Panc1 (cell line): ENCODE data around the gene KCNIP3.

Experiments used
- CTCF ChIP-seq: fragments of 450-650 bp; IDR thresholded peaks from 2 replicates; pipeline ENCODE4 v1.5.1; 2017; ENCODE audit warnings: mild to moderate bottlenecking
- POLR2AphosphoS5 ChIP-seq: IDR thresholded peaks from 2 replicates; pipeline ENCODE4 v1.6.1; 2012; ENCODE audit warnings: mild to moderate bottlenecking, low read depth, low read length, moderate library complexity
- REST ChIP-seq, 2 experiments: IDR thresholded peaks; 2 replicates each; pipeline ENCODE4 v1.6.1; 2011 to 2012; ENCODE audit warnings: low read depth in 2 of 2, control low read depth in 1 of 2, low read length in 1 of 2, mild to moderate bottlenecking in 1 of 2, moderate library complexity in 1 of 2; ENCODE audit not compliant: insufficient read depth in 1 of 2
- SIN3A ChIP-seq: IDR thresholded peaks from 2 replicates; pipeline ENCODE4 v1.6.1; 2012; ENCODE audit warnings: low read depth, mild to moderate bottlenecking, low read length, moderate library complexity, borderline replicate concordance; ENCODE audit not compliant: insufficient read depth
- TCF7L2 ChIP-seq: IDR thresholded peaks from 2 replicates; pipeline ENCODE4 v1.6.1; 2011; ENCODE audit warnings: mild to moderate bottlenecking, low read depth, low read length, inconsistent platforms

GRCh38 chr2:95348609-95349567 lies 51.7 kb downstream of the KCNIP3 start:
- TF ChIP-seq CTCF = no peak
- TF ChIP-seq REST (IDR thresholded peaks at IDR 0.05; ENCODE audit: insufficient read depth in 1 of 2, low read depth in 2 of 2, low read length in 1 of 2) = no peak
- TF ChIP-seq TCF7L2 = no peak
- no peak for TF ChIP-seq POLR2AphosphoS5
- TF ChIP-seq SIN3A = no peak
